Esophagus squamous epithelium (tissue), 5 donors: Measurements from ENCODE around the gene TSGA10IP. TPM values are rescaled to one million over a fixed set of nuclear protein-coding genes. Genes with fewer than 3 reads are reported as not detected.
A peak's percentile ranks its signal among the peaks of the same experiment; 100 is the strongest.

ENCODE experiments used
- DNase-seq: peaks from one replicate; lab custom pipeline; 2025; lab: John Stamatoyannopoulos, UW
- H3K27ac ChIP-seq, 4 donors: fragments of 200-600 bp; sonication (generic); one replicate each; pipeline ENCODE4 v1.5.1; 2016 to 2019; ENCODE audit warnings: mild to moderate bottlenecking in 1 of 4
- H3K27me3 ChIP-seq, 4 donors: fragments of 200-600 bp; sonication (generic); 1 replicate in 3 of 4; 2 replicates in 1 of 4; pipeline versions ENCODE4 v1.5.1 to v1.6.0; 2017 to 2021; ENCODE audit warnings: antibody characterized with exemption in 1 of 4
- H3K36me3 ChIP-seq, 3 donors: fragments of 200-600 bp; sonication (generic); one replicate each; pipeline ENCODE4 v1.5.1; 2016 to 2019
- H3K4me1 ChIP-seq, 3 donors: fragments of 200-600 bp; sonication (generic); one replicate each; pipeline ENCODE4 v1.5.1; 2017 to 2019
- H3K4me3 ChIP-seq, 4 donors: fragments of 200-600 bp; sonication (generic); 1 replicate in 3 of 4; 2 replicates in 1 of 4; pipeline ENCODE4 v1.5.1; 2016 to 2019; ENCODE audit warnings: mild to moderate bottlenecking in 2 of 4, moderate library complexity in 1 of 4
- H3K9me3 ChIP-seq, 3 donors: fragments of 200-600 bp; sonication (generic); one replicate each; pipeline ENCODE4 v1.5.1; 2016 to 2019
- CTCF ChIP-seq, 6 experiments: fragments of 450-650 bp in 4 of 6; fragments of 200-600 bp in 2 of 6; sonication (generic) in 2 of 6; IDR thresholded peaks; one replicate each; pipeline ENCODE4 v1.5.1; 2016 to 2019; ENCODE audit warnings: antibody characterized with exemption in 6 of 6, mild to moderate bottlenecking in 4 of 6, moderate library complexity in 4 of 6
- POLR2A ChIP-seq, 4 donors: fragments of 450-650 bp; IDR thresholded peaks; one replicate each; pipeline ENCODE4 v1.6.1; 2017; ENCODE audit warnings: antibody characterized with exemption in 4 of 4, mild to moderate bottlenecking in 4 of 4, moderate library complexity in 3 of 4
- WGBS, 2 donors: methylation state at CpG; one replicate each; pipeline ENCODE4 v1.1.5; 2018; 5-methylcytosine and 5-hydroxymethylcytosine counted together
- intact Hi-C: fragments of 100-400 bp; cut with DNase I; formaldehyde crosslinking; loops from one replicate; pipeline ENCODE4 v1.15.0; 2022
- total RNA-seq, 4 donors: library from RNA; depleted of rRNA; stranded (reverse); fragments of >200 nt; gene quantifications; one replicate each; pipeline ENCODE4 v1.1.0, GENCODE V29; 2016
- donor health status: DM: yes; HTN: yes; CAD: no.

TSGA10IP gene
- total RNA-seq, 4 donors from 2014 or later, result not detected

GRCh38 chr11:65917434-65918210, 27.7 kb upstream of the TSGA10IP start:
- DNase-seq, result no peak
- Histone ChIP-seq H3K4me3 (peak overlapping the region; percentile 74 to 98 (median 90)), H3K27ac (peak overlapping the region; percentile 94 to 99 (median 98)), H3K36me3 (peaks cover 0 to 28% (median 0%) of the 10 kb centered on the region in 3 donors), H3K9me3 (no peaks in the 10 kb centered on the region), H3K27me3 (no peaks in the 10 kb centered on the region), H3K4me1 (peaks cover 57 to 85% (median 57%) of the 10 kb centered on the region in 3 donors)
- intact Hi-C loops, result no loop called here
- 72 to 74% methylated on average over 5 to 19 of the region's 35 CpGs for WGBS, 2 donors
- TF ChIP-seq CTCF (IDR thresholded peaks at IDR 0.05), result no peak
- TF ChIP-seq POLR2A (IDR thresholded peaks at IDR 0.05), result no peak

- H3K4me1 ChIP-seq, result peaks cover 50 to 84% (median 50%) of the 10 kb centered on the region in 3 donors
- H3K27ac ChIP-seq, result peak within 1 kb of the TSS; percentile 94 to 99 (median 98)
- no peaks in the 10 kb centered on the region for H3K27me3 ChIP-seq
- 19 to 21% methylated on average over 9 to 10 of the region's 77 CpGs for WGBS, 2 donors
- peak in 1 of 6 experiments; percentile 6 for TF ChIP-seq CTCF (IDR thresholded peaks at IDR 0.05)
- TF ChIP-seq POLR2A (IDR thresholded peaks at IDR 0.05), result peak in 1 of 4 donors; percentile 11
- peaks cover 0 to 36% (median 0%) of the 10 kb centered on the region in 3 donors for H3K36me3 ChIP-seq
- DNase-seq, result no peak
- intact Hi-C loops, result no loop called here
- H3K9me3 ChIP-seq, result no peaks in the 10 kb centered on the region
- peak within 1 kb of the TSS; percentile 89 to 98 (median 94) for H3K4me3 ChIP-seq
These were observed 26.8 kb upstream of the TSGA10IP start, which contains the start of gene C11orf68 for GRCh38 chr11:65918211-65919140. C11orf68 (minus strand) TSS chr11:65919062; CDS start chr11:65919031, 31 bp downstream.

GRCh38 chr11:65919141-65919572, 26.1 kb upstream of the TSGA10IP start, which contains the start of gene DRAP1:
DRAP1 (plus strand) TSS chr11:65919426; CDS start chr11:65919502, 76 bp downstream.
- Histone ChIP-seq H3K36me3 (peaks cover 0 to 43% (median 0%) of the 10 kb centered on the region in 3 donors), H3K27me3 (no peaks in the 10 kb centered on the region), H3K9me3 (no peaks in the 10 kb centered on the region), H3K4me1 (peaks cover 50 to 79% (median 50%) of the 10 kb centered on the region in 3 donors), H3K27ac (peak within 1 kb of the TSS; percentile 94 to 99 (median 98)), H3K4me3 (peak within 1 kb of the TSS; percentile 89 to 98 (median 94))
- WGBS, 2 donors, result 2% methylated on average over 25 of the region's 59 CpGs; no CpG with 5 or more reads in 1 of the 2 donors
- peak; percentile 93 for DNase-seq
- intact Hi-C loops, result no loop called here
- TF ChIP-seq POLR2A (IDR thresholded peaks at IDR 0.05) (peak in 3 of 4 donors; percentile 55 to 84 (median 81)), CTCF (IDR thresholded peaks at IDR 0.05) (peak in 3 of 6 experiments; percentile 3 to 38 (median 34))

- TF ChIP-seq CTCF (IDR thresholded peaks at IDR 0.05) (no peak), POLR2A (IDR thresholded peaks at IDR 0.05) (no peak)
- WGBS, 2 donors, result 1% methylated on average over 12 of the region's 60 CpGs; no CpG with 5 or more reads in 1 of the 2 donors
- no peak for DNase-seq
- Histone ChIP-seq H3K4me1 (peaks cover 49 to 73% (median 49%) of the 10 kb centered on the region in 3 donors), H3K9me3 (no peaks in the 10 kb centered on the region), H3K4me3 (peak overlapping the region; percentile 89 to 98 (median 94)), H3K27me3 (no peaks in the 10 kb centered on the region), H3K27ac (peak overlapping the region; percentile 91 to 99 (median 96)), H3K36me3 (peaks cover 0 to 49% (median 0%) of the 10 kb centered on the region in 3 donors)
- intact Hi-C loops, result no loop called here
These were observed 25.5 kb upstream of the TSGA10IP start for GRCh38 chr11:65919573-65920371.
